Mucosa of descending colon (tissue), 3 donors: ENCODE data around the gene COPS4. TPM values are rescaled to one million over a fixed set of nuclear protein-coding genes. Genes with fewer than 3 reads are reported as not detected.
"Not testable (repeated sequence)": the region's sequence is repeated elsewhere in the genome, so short reads cannot be mapped to it uniquely, and the experiment has no call there.

Source experiments
- ATAC-seq: fragments of 200-7000 bp; cut with Tn5 transposase; one replicate; pipeline ENCODE4 v1.9.1; 2020; ENCODE audit warnings: mild to moderate bottlenecking, moderate library complexity
- DNase-seq, 3 donors: peaks; one replicate each; pipeline ENCODE4 v3.0.0-alpha.2; 2020
- H3K36me3 ChIP-seq: fragments of 200-600 bp; one replicate; pipeline ENCODE4 v1.8.0; 2021; ENCODE audit warnings: low read depth, mild to moderate bottlenecking
- H3K4me1 ChIP-seq: fragments of 200-600 bp; one replicate; pipeline ENCODE4 v1.8.0; 2021; ENCODE audit warnings: low read depth, mild to moderate bottlenecking
- H3K4me3 ChIP-seq: fragments of 200-600 bp; one replicate; pipeline ENCODE4 v1.8.0; 2021; ENCODE audit warnings: mild to moderate bottlenecking
- H3K9me3 ChIP-seq: fragments of 200-600 bp; one replicate; pipeline ENCODE4 v1.8.0; 2021; ENCODE audit warnings: mild to moderate bottlenecking
- intact Hi-C, 2 donors: fragments of 100-400 bp; cut with DNase I in 1 of 2; cut with micrococcal nuclease in 1 of 2; formaldehyde crosslinking; loops; one replicate each; pipeline versions ENCODE4 v1.11.0 to v1.11.1; 2022; cut with DNase I, micrococcal nuclease
- total RNA-seq, 3 donors: library from RNA; stranded (reverse); fragmentation: NEBNext Ultra II Directional in 2 of 3; extraction: Animal tissue kit (Norgen Biotek cat#: 25700) in 2 of 3; gene quantifications; one replicate each; pipeline versions ENCODE4 v1.2.1 to v1.2.4, GENCODE V29; 2021 to 2023
- TF ChIP-seq, protein P1 (sequence below): fragments of 200-600 bp; IDR thresholded peaks from one replicate; pipeline ENCODE4 v1.8.0; 2022; ENCODE audit warnings: antibody characterized with exemption, mild to moderate bottlenecking
- donor health status: DM: no; HTN: no; CAD: no; lungs with moderate emphysema.
- donor health status: DM: no; HTN: no; CAD: no.
- donor health status: DM: no; HTN: yes; CAD: no.

Gene COPS4
- total RNA-seq, 3 donors from 2014 or later: 16.7 to 26.1 (median 26.0) TPM

DNA sequence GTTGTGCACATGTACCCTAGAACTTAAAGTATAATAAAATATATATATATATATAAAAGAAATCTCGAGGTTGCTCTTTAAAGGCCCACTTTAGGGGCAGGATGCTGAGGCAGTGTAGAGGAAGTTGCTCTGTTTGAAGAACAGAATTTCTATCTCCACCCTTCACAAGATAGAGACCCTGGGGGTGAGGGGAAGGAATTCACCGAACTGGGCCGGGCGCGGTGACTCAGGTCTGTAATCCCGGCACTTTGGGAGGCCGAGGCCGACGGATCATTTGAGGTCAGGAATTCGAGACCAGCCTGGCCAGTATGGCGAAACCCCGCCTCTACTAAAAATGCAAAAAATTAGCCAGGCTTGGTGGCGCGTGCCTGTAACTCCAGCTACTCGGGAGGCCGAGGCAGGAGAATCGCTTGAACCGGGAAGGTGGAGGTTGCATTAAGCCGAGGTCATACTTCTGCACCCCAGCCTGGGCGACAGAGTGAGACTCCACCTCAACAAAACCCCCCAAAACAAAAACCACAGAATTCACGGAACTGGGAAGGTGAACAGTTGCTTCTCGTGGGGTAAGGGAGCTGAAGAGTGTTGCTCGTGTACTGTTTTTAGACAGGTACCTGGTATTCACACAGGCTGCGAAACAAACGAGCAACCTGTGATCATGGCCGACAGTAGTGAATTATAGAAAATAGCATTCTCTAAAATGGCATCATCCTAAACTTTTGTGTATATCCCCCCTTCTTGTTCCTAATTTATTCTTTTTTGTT, 73.3 kb downstream of the COPS4 start:
- ATAC-seq (no peak), DNase-seq (no peak)
- TF ChIP-seq, protein P1, sequence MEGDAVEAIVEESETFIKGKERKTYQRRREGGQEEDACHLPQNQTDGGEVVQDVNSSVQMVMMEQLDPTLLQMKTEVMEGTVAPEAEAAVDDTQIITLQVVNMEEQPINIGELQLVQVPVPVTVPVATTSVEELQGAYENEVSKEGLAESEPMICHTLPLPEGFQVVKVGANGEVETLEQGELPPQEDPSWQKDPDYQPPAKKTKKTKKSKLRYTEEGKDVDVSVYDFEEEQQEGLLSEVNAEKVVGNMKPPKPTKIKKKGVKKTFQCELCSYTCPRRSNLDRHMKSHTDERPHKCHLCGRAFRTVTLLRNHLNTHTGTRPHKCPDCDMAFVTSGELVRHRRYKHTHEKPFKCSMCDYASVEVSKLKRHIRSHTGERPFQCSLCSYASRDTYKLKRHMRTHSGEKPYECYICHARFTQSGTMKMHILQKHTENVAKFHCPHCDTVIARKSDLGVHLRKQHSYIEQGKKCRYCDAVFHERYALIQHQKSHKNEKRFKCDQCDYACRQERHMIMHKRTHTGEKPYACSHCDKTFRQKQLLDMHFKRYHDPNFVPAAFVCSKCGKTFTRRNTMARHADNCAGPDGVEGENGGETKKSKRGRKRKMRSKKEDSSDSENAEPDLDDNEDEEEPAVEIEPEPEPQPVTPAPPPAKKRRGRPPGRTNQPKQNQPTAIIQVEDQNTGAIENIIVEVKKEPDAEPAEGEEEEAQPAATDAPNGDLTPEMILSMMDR: no peak
- H3K4me3 ChIP-seq: no peak overlapping the region
- H3K9me3 ChIP-seq: no peaks in the 10 kb centered on the region
- peaks cover 10% of the 10 kb centered on the region for H3K4me1 ChIP-seq
- intact Hi-C loops: no loop called here
- peaks cover 2% of the 10 kb centered on the region for H3K36me3 ChIP-seq

DNA sequence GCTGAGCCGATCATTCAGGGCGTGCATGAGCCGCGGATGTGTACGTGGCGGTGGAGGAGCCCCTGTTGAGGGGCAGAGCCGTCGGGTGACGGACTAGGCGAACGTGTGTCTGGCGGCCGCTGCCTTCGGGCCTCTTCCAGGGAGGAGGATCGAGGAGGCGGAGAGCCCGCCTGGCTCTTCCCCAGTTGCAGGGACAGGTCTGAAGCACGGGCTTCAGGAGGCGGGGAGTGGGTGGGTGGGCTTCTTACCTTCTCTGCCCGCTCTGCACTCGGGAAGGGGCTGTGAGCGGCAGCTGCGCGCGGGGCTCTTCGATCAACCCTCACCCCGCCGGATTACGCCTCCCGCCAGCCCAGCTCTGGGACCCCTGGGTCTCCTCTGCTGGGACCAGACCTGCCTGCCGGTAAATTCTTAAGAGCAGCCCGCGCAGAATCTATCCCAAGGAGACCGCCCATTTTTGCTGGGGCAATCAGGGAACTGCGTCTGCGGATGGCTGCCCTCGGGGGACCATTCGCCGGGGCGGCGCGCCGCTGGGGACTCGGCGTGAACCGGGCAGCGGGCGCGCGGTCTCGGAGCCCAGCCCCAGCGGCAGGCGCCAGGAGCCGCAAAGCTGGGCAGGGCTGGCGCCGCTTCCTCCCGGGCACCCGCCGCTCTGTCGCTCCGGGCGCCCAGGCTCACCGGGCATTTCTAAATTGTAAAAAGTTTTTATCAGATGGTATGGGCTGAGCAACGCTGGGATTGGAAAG, 74.7 kb downstream of the COPS4 start:
- peak; percentile 59 to 74 (median 73) for DNase-seq
- Histone ChIP-seq H3K36me3 (peaks cover 2% of the 10 kb centered on the region), H3K9me3 (no peaks in the 10 kb centered on the region), H3K4me3 (peak overlapping the region; percentile 32), H3K4me1 (peaks cover 13% of the 10 kb centered on the region)
- intact Hi-C loops: loop anchor here in 1 of 2 donors (5.0 kb wide), 1 partner anchor 153 kb away; no protein-coding TSS in a partner anchor
- TF ChIP-seq, protein P1: no peak
- ATAC-seq: peak; percentile 58

DNA sequence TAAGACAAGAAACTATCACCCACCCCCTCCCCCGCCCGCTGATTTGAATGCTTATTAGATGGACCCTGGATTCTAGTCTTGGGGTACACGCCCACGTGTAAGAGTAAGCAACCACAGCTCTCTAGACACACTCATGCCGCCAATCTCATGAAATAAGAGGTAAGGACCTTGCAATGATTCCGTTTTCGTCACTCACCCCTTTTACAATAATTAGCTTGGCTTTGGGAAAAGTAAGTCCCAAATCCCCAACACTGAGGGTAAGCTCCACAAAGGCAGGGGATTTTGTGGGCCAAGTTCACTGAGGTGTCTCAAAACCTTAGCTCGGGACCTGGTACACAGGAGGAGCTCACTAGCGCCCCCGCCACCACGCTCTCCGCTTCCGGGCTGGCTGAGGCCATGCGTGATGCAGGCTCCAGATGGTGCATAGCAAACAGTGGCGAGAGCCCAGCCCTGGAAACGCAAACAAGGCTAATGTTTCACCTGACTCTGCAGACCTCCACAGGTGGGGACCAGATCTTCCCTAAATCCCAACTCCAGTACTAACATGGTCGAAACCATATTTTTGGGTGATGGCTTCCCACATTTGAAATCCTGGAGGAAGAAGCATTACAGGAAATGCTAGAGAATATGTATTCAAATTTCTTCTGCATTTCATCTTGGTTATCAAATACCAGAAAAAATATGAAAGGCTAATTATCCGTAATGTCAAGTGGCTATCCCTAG, 75.4 kb downstream of the COPS4 start:
- TF ChIP-seq, protein P1: peak; percentile 47
- DNase-seq (peak; percentile 95 to 98 (median 96)), ATAC-seq (peak; percentile 88)
- H3K36me3 ChIP-seq: no peaks in the 10 kb centered on the region
- intact Hi-C loops: loop anchor here in 1 of 2 donors (5.0 kb wide), 1 partner anchor 152 kb away; no protein-coding TSS in a partner anchor
- H3K4me3 ChIP-seq: peak overlapping the region; percentile 32
- H3K4me1 ChIP-seq: peaks cover 16% of the 10 kb centered on the region
- no peaks in the 10 kb centered on the region for H3K9me3 ChIP-seq

DNA sequence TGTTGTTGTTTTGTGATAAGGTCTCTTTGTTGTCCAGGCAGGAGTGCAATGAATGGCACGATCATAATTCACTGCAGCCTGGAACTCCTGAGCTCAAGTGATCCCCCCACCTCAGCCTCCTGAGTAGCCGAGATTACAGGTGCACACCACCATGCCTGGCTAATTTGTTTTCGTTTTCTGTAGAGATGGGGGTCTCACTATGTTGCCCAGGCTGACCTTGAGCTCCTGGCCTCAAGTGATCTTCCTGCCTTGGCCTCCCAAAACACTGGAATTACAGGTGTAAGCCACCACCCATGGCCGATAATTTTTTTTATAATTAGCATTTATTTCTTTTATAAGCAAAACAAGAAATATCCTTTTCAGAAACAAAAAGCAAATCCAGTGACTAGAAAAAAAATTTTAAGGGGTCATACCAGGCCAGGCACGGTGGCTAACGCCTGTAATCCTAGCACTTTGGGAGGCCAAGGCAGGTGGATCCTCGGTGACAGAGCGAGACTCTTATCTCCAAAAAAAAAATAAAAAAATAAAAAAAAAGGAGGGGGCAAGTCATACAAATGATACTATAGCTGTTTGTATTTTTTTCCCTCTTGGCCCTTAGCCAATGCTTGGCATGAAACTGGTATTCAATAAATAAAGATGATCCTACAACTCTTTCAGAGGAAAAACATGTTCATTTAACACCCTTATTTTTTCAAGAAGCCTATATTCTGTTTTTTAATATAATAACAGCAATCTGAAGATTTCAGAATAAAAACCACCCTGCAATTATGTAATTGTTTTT, 76.2 kb downstream of the COPS4 start:
- TF ChIP-seq, protein P1: no peak
- intact Hi-C loops: loop anchor here in 1 of 2 donors (5.0 kb wide), 1 partner anchor 151 kb away; no protein-coding TSS in a partner anchor

DNA sequence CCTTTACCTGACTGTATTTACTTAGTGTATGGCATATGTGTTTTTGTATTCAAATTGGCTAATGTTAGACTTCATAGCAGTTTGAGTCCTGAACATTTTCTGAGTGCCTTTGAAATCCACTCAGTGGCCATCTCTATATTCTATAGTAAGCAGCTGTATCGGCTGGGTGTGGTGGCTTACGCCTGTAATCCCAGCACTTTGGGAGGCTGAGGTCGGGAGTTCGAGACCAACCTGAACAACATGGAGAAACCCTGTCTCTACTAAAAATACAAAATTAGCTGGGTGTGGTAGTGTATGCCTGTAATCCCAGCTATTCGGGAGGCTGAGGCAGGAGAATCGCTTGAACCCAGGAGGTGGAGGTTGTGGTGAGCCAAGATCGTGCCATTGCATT, 76.8 kb downstream of the COPS4 start:
- DNase-seq: peak in 1 of 3 donors; percentile 21
- ATAC-seq, H3K4me3 ChIP-seq, H3K9me3 ChIP-seq, H3K36me3 ChIP-seq: not testable (repeated sequence)
- intact Hi-C loops: loop anchor here in 1 of 2 donors (5.0 kb wide), 1 partner anchor 151 kb away; no protein-coding TSS in a partner anchor
- H3K4me1 ChIP-seq: peaks cover 16% of the 10 kb centered on the region

More for the DNA sequence above, 76.2 kb downstream of the COPS4 start:
- Histone ChIP-seq H3K36me3 (no peaks in the 10 kb centered on the region), H3K9me3 (no peaks in the 10 kb centered on the region), H3K4me1 (peaks cover 16% of the 10 kb centered on the region), H3K4me3 (no peak overlapping the region)
- DNase-seq: peak in 1 of 3 donors; percentile 17
- ATAC-seq: no peak
